SK-N-SH (cell line): ENCODE data around the gene POLR2B. TPM values are rescaled to one million over a fixed set of nuclear protein-coding genes. Genes with fewer than 3 reads are reported as not detected.

ENCODE experiments used
- CTCF ChIA-PET: fragments of 300-600, 350-600 bp; formaldehyde crosslinking; extraction: SDS; loops from one replicate; lab custom pipeline; 2021; lab: Yijun Ruan, JAX
- POLR2A ChIA-PET: fragments of 350-600 bp; sonication (Branson Sonifier 250); formaldehyde crosslinking; extraction: SDS; loops from one replicate; lab custom pipeline; 2020; ENCODE audit warnings: antibody characterized with exemption, inconsistent platforms; lab: Yijun Ruan, JAX
- DNase-seq: peaks from one replicate; pipeline ENCODE4 v3.0.0; 2012
- H2AFZ ChIP-seq: fragments of 200-600 bp; sonication (generic); 2 replicates; pipeline ENCODE4 v1.8.1; 2016; ENCODE audit warnings: antibody characterized with exemption, mild to moderate bottlenecking, low read depth
- H3F3A ChIP-seq: fragments of 200-600 bp; sonication (generic); replicated peaks from 2 replicates; pipeline ENCODE3; 2016; ENCODE audit warnings: antibody characterized with exemption, mild to moderate bottlenecking; ENCODE audit not compliant: insufficient read depth
- H3K27ac ChIP-seq, 2 experiments: fragments of 200-500 bp in 1 of 2; fragments of 200-600 bp in 1 of 2; sonication (Bioruptor generic) in 1 of 2; sonication (generic), shearing (Covaris generic) in 1 of 2; 2 replicates each; pipeline versions ENCODE4 v1.5.1 to v1.6.1; 2014 to 2016; ENCODE audit warnings: low read depth in 2 of 2, inconsistent platforms in 1 of 2, low read length in 1 of 2, mild to moderate bottlenecking in 1 of 2, mixed read lengths in 1 of 2
- H3K27me3 ChIP-seq: fragments of 200-600 bp; sonication (generic), shearing (Covaris generic); 2 replicates; pipeline ENCODE4 v1.6.1; 2016; ENCODE audit warnings: mixed run types; ENCODE audit not compliant: insufficient read depth
- H3K36me3 ChIP-seq, 2 experiments: fragments of 200-500 bp in 1 of 2; fragments of 200-600 bp in 1 of 2; sonication (Bioruptor generic) in 1 of 2; sonication (generic) in 1 of 2; replicated peaks in 1 of 2; 2 replicates each; pipeline versions ENCODE3 to v1.5.1; 2014 to 2016; ENCODE audit warnings: low read length in 1 of 2, mild to moderate bottlenecking in 1 of 2; ENCODE audit not compliant: insufficient read depth in 2 of 2, control insufficient read depth in 1 of 2
- H3K4me1 ChIP-seq, 2 experiments: fragments of 200-500 bp in 1 of 2; fragments of 200-600 bp in 1 of 2; sonication (Bioruptor generic) in 1 of 2; sonication (generic), shearing (Covaris generic) in 1 of 2; 2 replicates each; pipeline versions ENCODE4 v1.5.1 to v1.6.1; 2014 to 2016; ENCODE audit warnings: low read depth in 1 of 2, low read length in 1 of 2, mixed run types in 1 of 2; ENCODE audit not compliant: insufficient read depth in 2 of 2, control insufficient read depth in 1 of 2
- H3K4me2 ChIP-seq: fragments of 200-600 bp; sonication (generic), shearing (Covaris generic); 2 replicates; pipeline ENCODE4 v1.6.1; 2017; ENCODE audit warnings: mixed run types
- H3K4me3 ChIP-seq, 2 experiments: fragments of 200-500 bp in 1 of 2; fragments of 200-600 bp in 1 of 2; sonication (Bioruptor generic) in 1 of 2; sonication (generic), shearing (Covaris generic) in 1 of 2; 2 replicates each; pipeline versions ENCODE4 v1.5.1 to v1.8.1; 2014 to 2016; ENCODE audit warnings: low read depth in 2 of 2, inconsistent platforms in 1 of 2, low read length in 1 of 2, mild to moderate bottlenecking in 1 of 2, mixed read lengths in 1 of 2, moderate library complexity in 1 of 2
- H3K79me2 ChIP-seq: fragments of 200-600 bp; sonication (generic); 2 replicates; pipeline ENCODE4 v1.8.1; 2017; ENCODE audit warnings: mild to moderate bottlenecking; ENCODE audit not compliant: insufficient read depth
- H3K9ac ChIP-seq: fragments of 200-600 bp; sonication (generic); 2 replicates; pipeline ENCODE4 v1.6.1; 2017; ENCODE audit warnings: mixed run types
- H3K9me2 ChIP-seq: fragments of 200-600 bp; sonication (generic); 2 replicates; pipeline ENCODE4 v1.6.1; 2017; ENCODE audit warnings: mixed run types
- H3K9me3 ChIP-seq: fragments of 200-600 bp; sonication (generic); 2 replicates; pipeline ENCODE4 v1.6.1; 2017; ENCODE audit warnings: mixed run types, mild to moderate bottlenecking, moderate library complexity
- H4K20me1 ChIP-seq: fragments of 200-600 bp; sonication (generic); 2 replicates; pipeline ENCODE4 v1.6.1; 2017; ENCODE audit warnings: mild to moderate bottlenecking, mixed run types; ENCODE audit not compliant: insufficient read depth
- CTCF ChIP-seq: fragments of 200-600 bp; sonication (generic); IDR thresholded peaks from 2 replicates; pipeline ENCODE4 v1.6.1; 2017; ENCODE audit warnings: antibody characterized with exemption, mild to moderate bottlenecking, moderate library complexity
- ELF1 ChIP-seq: IDR thresholded peaks from 2 replicates; pipeline ENCODE4 v1.4.0; 2012
- EP300 ChIP-seq, 2 experiments: IDR thresholded peaks; 2 replicates each; pipeline versions ENCODE4 v1.4.0 to v1.6.1; 2012; ENCODE audit warnings: borderline replicate concordance in 1 of 2, low read depth in 1 of 2, low read length in 1 of 2
- EZH2phosphoT487 ChIP-seq: fragments of 200-600 bp; sonication (generic); IDR thresholded peaks from 2 replicates; pipeline ENCODE4 v1.6.1; 2017; ENCODE audit warnings: low read depth, mixed run types, mild to moderate bottlenecking, antibody characterized with exemption, moderate library complexity, borderline replicate concordance
- FOXJ3 ChIP-seq: sonication (generic); formaldehyde crosslinking; IDR thresholded peaks from 2 replicates; pipeline ENCODE4 v1.5.1; 2020; ENCODE audit warnings: mild to moderate bottlenecking, missing genetic modification reagents
- GABPA ChIP-seq: IDR thresholded peaks from 2 replicates; pipeline ENCODE4 v1.4.0; 2012; ENCODE audit warnings: low read depth, mild to moderate bottlenecking
- GATA2 ChIP-seq: sonication (generic); formaldehyde crosslinking; IDR thresholded peaks from 2 replicates; pipeline ENCODE4 v1.5.0; 2020; ENCODE audit warnings: mild to moderate bottlenecking, missing genetic modification reagents
- JUND ChIP-seq: IDR thresholded peaks from 2 replicates; pipeline ENCODE4 v1.4.0; 2012
- MXI1 ChIP-seq: IDR thresholded peaks from 2 replicates; pipeline ENCODE4 v1.6.1; 2012; ENCODE audit warnings: mild to moderate bottlenecking, low read depth, low read length, improper control_type of control experiment
- NRF1 ChIP-seq: IDR thresholded peaks from 2 replicates; pipeline ENCODE4 v1.6.1; 2012; ENCODE audit warnings: low read depth, mild to moderate bottlenecking, low read length
- PBX3 ChIP-seq: IDR thresholded peaks from 2 replicates; pipeline ENCODE4; 2012
- RCOR1 ChIP-seq: fragments of 150-350 bp; IDR thresholded peaks from 2 replicates; pipeline ENCODE4 v1.6.1; 2017; ENCODE audit warnings: antibody characterized with exemption, low read length
- REST ChIP-seq: IDR thresholded peaks from 2 replicates; pipeline ENCODE4 v1.6.1; 2012; ENCODE audit warnings: mild to moderate bottlenecking, low read depth, low read length, moderate library complexity
- RFX5 ChIP-seq: IDR thresholded peaks from 2 replicates; pipeline ENCODE4 v1.6.1; 2012; ENCODE audit warnings: mild to moderate bottlenecking, improper control_type of control experiment, low read length
- RXRA ChIP-seq: IDR thresholded peaks from 2 replicates; pipeline ENCODE4 v1.4.0; 2012; ENCODE audit warnings: low read depth, mild to moderate bottlenecking, borderline replicate concordance
- SMC3 ChIP-seq: IDR thresholded peaks from 2 replicates; pipeline ENCODE4 v1.6.1; 2012; ENCODE audit warnings: low read depth, low read length, improper control_type of control experiment
- TAF1 ChIP-seq: IDR thresholded peaks from 2 replicates; pipeline ENCODE4 v1.6.1; 2012; ENCODE audit warnings: low read depth, mild to moderate bottlenecking, low read length, moderate library complexity, borderline replicate concordance
- TEAD4 ChIP-seq: IDR thresholded peaks from 2 replicates; pipeline ENCODE4 v1.4.0; 2012; ENCODE audit warnings: mild to moderate bottlenecking, borderline replicate concordance; ENCODE audit not compliant: insufficient read depth
- USF2 ChIP-seq: fragments of 150-350 bp; IDR thresholded peaks from 2 replicates; pipeline ENCODE4 v1.6.1; 2017; ENCODE audit warnings: antibody characterized with exemption, low read length, low read depth, borderline replicate concordance
- WGBS: methylation state at CpG from one replicate; pipeline ENCODE4 v1.1.6; 2017; ENCODE audit warnings: low lambda C conversion rate; 5-methylcytosine and 5-hydroxymethylcytosine counted together
- polyA plus RNA-seq, 3 experiments: library from polyadenylated mRNA; depleted of rRNA; stranded (reverse); fragments of >200 nt; gene quantifications; 2 replicates each; pipeline ENCODE4 v1.2.3, GENCODE V29; 2012
- TF ChIP-seq, protein P1 (sequence below): IDR thresholded peaks from 2 replicates; pipeline ENCODE4 v1.4.0; 2012; ENCODE audit warnings: low read depth, borderline replicate concordance

Gene POLR2B
- polyA plus RNA-seq, 1 of the 3 experiments (the other 2 are of a cell fraction), result 58.5 TPM

- Histone ChIP-seq H3K27me3 (no peaks in the 10 kb centered on the region), H3K4me1 (peaks cover 4 to 12% of the 10 kb centered on the region in 2 experiments; a peak in 3 of 4 replicates), H3K36me3 (no peaks in the 10 kb centered on the region), H3K9ac (no peak overlapping the region), H2AFZ (no peak overlapping the region), H3F3A (peaks cover 35% of the 10 kb centered on the region), H3K4me2 (no peak overlapping the region), H3K27ac (no peak overlapping the region), H3K9me2 (no peaks in the 10 kb centered on the region), H4K20me1 (no peaks in the 10 kb centered on the region), H3K4me3 (no peak overlapping the region), H3K9me3 (no peaks in the 10 kb centered on the region), H3K79me2 (no peaks in the 10 kb centered on the region)
- DNase-seq, result no peak
- ChIA-PET CTCF (interaction anchor here (2.1 kb wide), 1 partner anchor 33 kb away, joined by 5 read pairs; no protein-coding TSS in a partner anchor), POLR2A (no interaction called here)
- TF ChIP-seq MXI1, result no peak
- TF ChIP-seq RXRA, result no peak
- no peak for TF ChIP-seq EP300 (IDR thresholded peaks at IDR 0.05; ENCODE audit: borderline replicate concordance in 1 of 2, low read depth in 1 of 2, low read length in 1 of 2)
- no peak for TF ChIP-seq FOXJ3 (CRISPR knock-in tag)
- TF ChIP-seq TAF1, result no peak
- no peak for TF ChIP-seq PBX3
- TF ChIP-seq GABPA, result no peak
- TF ChIP-seq ELF1, result no peak
- no peak for TF ChIP-seq JUND
- TF ChIP-seq, protein P1, sequence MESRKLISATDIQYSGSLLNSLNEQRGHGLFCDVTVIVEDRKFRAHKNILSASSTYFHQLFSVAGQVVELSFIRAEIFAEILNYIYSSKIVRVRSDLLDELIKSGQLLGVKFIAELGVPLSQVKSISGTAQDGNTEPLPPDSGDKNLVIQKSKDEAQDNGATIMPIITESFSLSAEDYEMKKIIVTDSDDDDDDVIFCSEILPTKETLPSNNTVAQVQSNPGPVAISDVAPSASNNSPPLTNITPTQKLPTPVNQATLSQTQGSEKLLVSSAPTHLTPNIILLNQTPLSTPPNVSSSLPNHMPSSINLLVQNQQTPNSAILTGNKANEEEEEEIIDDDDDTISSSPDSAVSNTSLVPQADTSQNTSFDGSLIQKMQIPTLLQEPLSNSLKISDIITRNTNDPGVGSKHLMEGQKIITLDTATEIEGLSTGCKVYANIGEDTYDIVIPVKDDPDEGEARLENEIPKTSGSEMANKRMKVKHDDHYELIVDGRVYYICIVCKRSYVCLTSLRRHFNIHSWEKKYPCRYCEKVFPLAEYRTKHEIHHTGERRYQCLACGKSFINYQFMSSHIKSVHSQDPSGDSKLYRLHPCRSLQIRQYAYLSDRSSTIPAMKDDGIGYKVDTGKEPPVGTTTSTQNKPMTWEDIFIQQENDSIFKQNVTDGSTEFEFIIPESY, result no peak
- no peak for TF ChIP-seq RCOR1
- TF ChIP-seq EZH2phosphoT487, result no peak
- TF ChIP-seq SMC3, result no peak
- no peak for TF ChIP-seq REST
- no peak for TF ChIP-seq GATA2
- no peak for TF ChIP-seq TEAD4
- TF ChIP-seq CTCF, result no peak
- no peak for TF ChIP-seq NRF1
- TF ChIP-seq RFX5, result no peak
- no peak for TF ChIP-seq USF2
- 45% methylated on average over 2 of the region's 2 CpGs for WGBS
Measured at GRCh38 chr4:57070461-57070860, 91.8 kb downstream of the POLR2B start.
